T47D (cell line): Measurements from ENCODE around the gene USP43.
A peak's percentile ranks its signal among the peaks of the same experiment; 100 is the strongest.

Source experiments
- DNase-seq, 2 experiments: peaks; one replicate each; pipeline versions ENCODE4 v3.0.0 to v3.0.0-alpha.2; 2011 to 2012; ENCODE audit warnings: low read depth in 1 of 2, low spot score in 1 of 2
- JUND ChIP-seq: IDR thresholded peaks from 2 replicates; pipeline ENCODE4 v1.6.1; 2012; ENCODE audit warnings: low read depth
- in situ Hi-C: cut with HindIII; loops from 2 replicates; pipeline ENCODE4 v1.10.0; 2016; ENCODE audit warnings: low sequenced_read_pairs, low pct_unique_long_range_greater_than_20kb

USP43 gene

GRCh38 chr17:9702482-9702881 lies 57.2 kb downstream of the USP43 start:
- DNase-seq: no peak
- TF ChIP-seq JUND: no peak
- in situ Hi-C loops: no loop called here

GRCh38 chr17:9702914-9703780 lies 57.8 kb downstream of the USP43 start:
- TF ChIP-seq JUND: no peak
- in situ Hi-C loops: no loop called here
- DNase-seq: no peak

GRCh38 chr17:9703781-9704082 lies 58.4 kb downstream of the USP43 start:
- in situ Hi-C loops: no loop called here
- no peak for DNase-seq

GRCh38 chr17:9705745-9706144 lies 60.4 kb downstream of the USP43 start:
- no peak for DNase-seq
- in situ Hi-C loops: no loop called here
- no peak for TF ChIP-seq JUND

More at GRCh38 chr17:9703781-9704082, 58.4 kb downstream of the USP43 start:
- no peak for TF ChIP-seq JUND

- in situ Hi-C loops: no loop called here
- TF ChIP-seq JUND: no peak
- no peak for DNase-seq
These were observed 62.6 kb downstream of the USP43 start for GRCh38 chr17:9707948-9708347.

GRCh38 chr17:9714801-9715200 lies 69.5 kb downstream of the USP43 start:
- no peak for TF ChIP-seq JUND
- in situ Hi-C loops: no loop called here
- no peak for DNase-seq

- in situ Hi-C loops: no loop called here
- no peak for DNase-seq
- TF ChIP-seq JUND: no peak
These were observed 70.2 kb downstream of the USP43 start for GRCh38 chr17:9715503-9716016.

- no peak for DNase-seq
- in situ Hi-C loops: no loop called here
- TF ChIP-seq JUND: no peak
These were observed 80.3 kb downstream of the USP43 start for GRCh38 chr17:9725575-9725974.

GRCh38 chr17:9726291-9726690 lies 81.0 kb downstream of the USP43 start:
- in situ Hi-C loops: no loop called here
- TF ChIP-seq JUND: no peak

GRCh38 chr17:9728005-9728404 lies 82.7 kb downstream of the USP43 start:
- no peak for DNase-seq
- in situ Hi-C loops: no loop called here
- no peak for TF ChIP-seq JUND

More at GRCh38 chr17:9726291-9726690, 81.0 kb downstream of the USP43 start:
- DNase-seq: no peak

GRCh38 chr17:9728564-9728963 lies 83.2 kb downstream of the USP43 start:
- no peak for TF ChIP-seq JUND
- in situ Hi-C loops: no loop called here
- DNase-seq: no peak

- peak; percentile 48 to 60 for DNase-seq
- no peak for TF ChIP-seq JUND
- in situ Hi-C loops: no loop called here
These were observed 83.8 kb downstream of the USP43 start for GRCh38 chr17:9729034-9729650.

- no peak for TF ChIP-seq JUND
- DNase-seq: no peak
- in situ Hi-C loops: no loop called here
These were observed 84.6 kb downstream of the USP43 start for GRCh38 chr17:9729735-9730420.
